Activated T-cell treated with anti-CD3 and anti-CD28 coated beads, Interleukin-2, amount 50 U/mL, for 1 hour (primary cell): ENCODE measurements around the gene HSF2.
"Not testable (repeated sequence)": the region's sequence is repeated elsewhere in the genome, so short reads cannot be mapped to it uniquely, and the experiment has no call there.

Source experiments
- DNase-seq: peaks from one replicate; pipeline ENCODE4 v3.0.0-alpha.2; 2020

HSF2 gene

DNA sequence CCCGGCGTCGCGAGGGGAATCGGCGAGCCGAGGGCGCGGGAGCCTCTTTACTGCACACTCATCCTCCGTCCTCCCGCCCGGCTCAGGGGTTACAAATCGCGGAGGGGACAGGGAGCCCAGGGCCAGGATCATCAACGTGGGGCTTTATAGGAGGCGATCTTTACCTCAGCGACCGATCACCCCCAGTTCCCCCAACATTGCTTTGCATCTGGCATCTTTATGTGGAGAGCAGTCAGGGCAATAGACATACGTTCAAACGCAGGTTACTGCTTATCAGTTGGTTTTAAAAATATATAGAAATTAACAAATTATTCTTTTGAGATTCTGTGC, 634 bp downstream of the HSF2 start:
- no peak for DNase-seq

DNA sequence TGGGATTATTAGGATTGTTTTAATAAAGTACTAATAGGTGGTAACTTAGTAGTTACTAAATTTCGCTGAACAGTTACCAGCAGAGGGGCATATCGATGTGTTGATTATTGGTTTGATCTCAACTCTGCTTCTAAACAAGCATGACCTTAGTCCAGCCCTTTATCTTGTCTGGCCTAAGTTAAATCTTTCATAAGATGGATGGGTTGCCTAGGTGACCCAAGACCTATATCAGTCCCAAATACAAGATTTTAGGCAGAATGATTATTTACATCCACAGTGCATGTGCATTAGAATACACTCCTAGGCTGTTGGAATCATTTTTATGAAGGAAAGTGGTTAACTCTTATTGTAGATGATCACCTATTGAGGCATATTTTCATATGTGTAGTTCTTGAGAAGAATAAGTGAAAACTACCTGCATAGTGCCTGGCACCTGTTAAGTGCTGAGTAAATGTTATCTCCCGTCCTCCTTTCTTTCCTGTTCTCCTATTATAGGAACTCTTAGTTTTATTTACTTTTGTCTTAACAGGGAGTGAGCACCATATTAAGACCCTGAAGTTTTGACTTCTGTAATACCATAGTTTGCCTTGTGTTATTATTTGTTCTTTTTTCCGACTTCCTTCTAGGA, 1.1 kb downstream of the HSF2 start:
- DNase-seq, result no peak

DNA sequence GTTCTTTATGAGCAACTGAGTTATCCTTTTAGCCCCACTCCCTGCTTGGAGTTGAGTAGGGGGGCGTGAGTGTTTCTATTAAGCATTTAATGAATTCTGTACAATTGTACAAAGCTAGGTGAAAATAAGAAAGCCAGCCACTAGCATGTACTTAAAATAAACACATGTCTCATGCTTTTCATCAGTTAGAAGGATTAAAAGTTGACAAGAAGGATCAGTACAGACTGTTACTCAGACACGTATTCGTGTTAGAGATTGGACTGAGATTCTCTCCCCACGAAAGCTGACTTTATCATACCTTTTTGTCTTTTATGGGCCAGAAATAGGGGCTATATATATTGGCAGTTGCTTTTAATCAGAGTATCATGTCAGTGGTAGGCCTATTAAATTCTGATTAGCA, 1.7 kb downstream of the HSF2 start:
- no peak for DNase-seq

DNA sequence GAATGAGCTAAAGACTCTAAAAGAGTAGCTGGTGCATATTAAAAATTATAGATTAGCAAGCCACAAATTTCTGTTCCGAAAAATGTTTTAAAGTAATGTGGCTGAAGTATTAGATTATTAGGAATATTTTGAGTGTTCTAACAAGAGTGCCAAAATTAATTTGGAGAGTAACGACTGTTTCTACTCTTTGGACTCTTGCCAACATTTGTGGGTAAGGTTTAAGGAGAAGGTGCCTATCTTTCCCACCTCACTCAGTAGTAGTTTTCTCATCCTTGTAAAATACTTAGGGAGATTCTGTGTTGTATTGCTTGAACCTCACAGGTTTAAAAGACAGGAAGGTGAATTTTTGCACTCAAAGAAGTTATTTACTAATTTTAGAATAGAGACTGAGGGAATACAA, 5.0 kb downstream of the HSF2 start:
- DNase-seq, result no peak

DNA sequence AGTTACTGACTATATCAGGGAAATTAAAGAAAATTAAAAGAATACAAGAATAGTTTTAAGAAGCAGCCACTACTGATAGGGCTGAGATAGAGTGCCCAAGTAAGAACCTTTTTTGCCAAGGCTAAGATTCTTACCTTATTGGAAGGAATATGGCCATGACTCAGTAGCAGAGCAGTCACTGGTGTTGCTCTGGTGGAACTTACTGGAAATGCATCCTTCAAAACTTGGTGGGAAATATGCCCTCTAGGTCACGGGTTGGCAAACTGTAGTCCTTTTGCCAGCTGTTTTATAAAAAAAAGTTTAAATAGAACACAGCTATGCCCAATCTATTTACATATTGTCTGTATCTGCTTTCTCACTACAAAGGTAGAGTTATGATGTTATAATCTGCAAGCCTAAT, 6.0 kb downstream of the HSF2 start:
- no peak for DNase-seq

DNA sequence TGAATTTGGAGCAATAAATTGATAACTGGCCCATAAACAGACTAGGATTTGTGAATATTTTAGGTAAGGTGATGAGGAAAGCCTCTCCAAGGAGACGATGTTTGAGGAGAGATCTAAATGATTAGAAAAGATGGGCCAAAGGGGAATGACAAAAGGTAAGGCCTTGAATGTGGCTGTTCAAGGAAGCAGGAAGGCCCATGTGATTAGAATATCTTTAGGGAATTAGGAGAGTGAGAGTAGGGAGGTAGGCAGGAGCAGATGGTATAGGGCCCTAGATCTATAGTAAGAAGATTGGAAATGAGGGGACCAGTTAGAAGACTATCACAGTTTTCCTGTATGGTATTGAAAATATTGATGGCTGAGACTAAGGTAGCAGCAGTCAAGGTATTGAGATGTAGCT, 6.7 kb downstream of the HSF2 start:
- no peak for DNase-seq

DNA sequence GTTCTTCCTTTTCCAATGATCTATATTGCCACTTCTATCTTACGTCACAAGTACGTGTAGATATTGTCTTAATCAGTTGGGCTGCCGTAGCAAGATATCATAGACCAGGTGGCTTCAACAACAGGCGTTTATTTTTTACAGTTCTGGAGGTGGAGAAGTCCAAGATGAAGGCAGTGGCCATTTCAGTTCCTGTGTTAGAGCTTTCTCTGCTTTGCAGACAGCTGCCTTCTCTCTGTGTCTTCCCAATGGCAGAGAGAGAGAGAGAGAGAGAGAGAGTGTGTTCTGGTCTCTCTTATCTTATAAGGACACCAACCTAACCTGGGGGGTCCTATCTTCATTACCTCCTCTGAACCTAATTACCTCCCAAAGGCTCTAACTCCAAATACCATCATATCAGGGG, 8.3 kb downstream of the HSF2 start:
- no peak for DNase-seq

DNA sequence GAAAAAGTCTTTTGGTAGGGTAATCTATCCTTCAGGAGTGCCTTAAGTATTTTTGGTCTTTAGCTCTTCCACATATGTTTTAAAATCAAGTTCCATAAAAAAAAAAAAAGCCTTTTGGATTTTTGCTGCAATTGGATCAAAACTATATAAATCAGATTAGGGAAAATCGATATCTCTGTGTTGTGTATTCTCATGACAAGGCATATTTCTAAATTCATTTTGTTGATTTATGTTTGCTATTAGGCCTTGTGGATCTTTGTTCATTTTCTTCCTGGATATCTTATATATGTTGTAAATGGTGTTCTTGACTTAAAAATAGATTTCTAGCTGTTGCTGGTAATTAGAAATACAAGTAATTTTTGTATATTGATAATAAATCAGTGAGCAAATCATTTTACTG, 8.8 kb downstream of the HSF2 start:
- DNase-seq, result no peak

DNA sequence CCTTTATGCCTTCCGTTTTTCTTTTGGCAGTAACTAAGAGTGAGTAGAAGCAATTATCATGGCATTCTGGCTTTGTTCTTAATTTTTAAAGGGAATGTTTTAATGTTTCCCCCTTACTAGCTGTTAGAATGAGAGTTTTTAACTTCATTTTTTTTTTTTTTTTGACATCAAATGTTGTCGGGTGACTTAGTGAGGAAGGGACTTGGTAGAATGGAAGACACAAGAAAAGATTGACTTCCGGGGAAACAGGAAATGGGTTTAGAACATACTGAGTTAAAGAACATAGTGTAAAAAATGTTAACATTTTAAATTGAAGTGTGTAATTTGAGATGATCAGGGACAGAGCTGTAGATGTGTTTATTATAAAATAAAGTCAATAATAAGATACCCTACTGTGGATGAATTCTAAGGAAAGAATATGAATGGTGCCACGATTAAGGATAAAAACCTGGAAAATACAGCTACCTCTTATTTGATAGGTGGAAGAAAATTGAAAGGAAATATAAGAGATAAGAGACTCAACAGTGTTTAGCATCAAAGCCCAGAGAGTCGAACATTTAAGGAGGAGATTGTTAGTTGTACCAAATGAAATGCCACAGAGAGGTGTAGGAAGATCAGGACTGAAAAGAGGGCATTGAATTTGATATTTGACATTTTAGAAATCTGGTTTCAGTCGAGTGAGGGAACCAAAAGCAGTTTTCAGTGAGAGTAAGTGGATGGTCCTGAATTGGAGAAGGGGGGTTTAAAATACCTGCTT, 9.4 kb downstream of the HSF2 start:
- DNase-seq, result no peak

DNA sequence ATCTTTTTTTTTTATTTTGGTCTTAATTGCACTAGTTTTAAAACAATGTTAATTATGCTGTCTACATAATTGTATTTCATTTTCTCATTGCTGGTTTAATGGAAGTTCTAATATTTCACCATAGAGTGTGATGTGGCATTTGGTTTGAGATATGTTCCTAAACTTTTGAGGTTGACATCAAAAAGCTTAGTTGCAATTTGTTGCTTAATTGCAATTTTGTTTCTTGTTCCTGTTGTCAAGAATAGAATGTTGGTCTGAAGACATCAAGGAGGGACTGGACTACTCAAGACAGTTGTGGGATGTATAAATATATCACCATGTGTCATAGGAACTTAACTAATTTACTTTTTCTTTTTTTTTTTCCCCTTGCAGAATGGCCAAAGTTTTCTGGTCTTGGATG, 12.5 kb downstream of the HSF2 start:
- DNase-seq, result no peak

DNA sequence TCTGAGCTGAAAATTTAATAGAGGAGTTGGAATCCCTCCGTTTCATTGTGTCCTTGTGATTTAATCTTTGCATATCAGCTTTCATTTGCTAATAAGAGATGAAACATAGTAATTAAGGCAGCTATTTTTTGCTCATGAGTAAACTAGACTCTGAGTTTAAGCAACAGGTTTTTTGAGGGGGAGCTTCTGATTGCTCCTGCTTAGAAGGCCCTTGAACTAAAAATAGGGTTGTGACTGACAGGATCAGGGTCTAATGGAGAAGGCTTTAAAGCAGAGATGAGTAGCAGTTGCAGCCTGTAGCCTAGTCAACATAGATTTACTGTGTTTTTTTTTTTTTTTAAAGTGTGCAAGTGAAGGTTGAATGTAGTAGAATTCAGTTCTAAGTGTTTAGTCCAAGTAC, 17.4 kb downstream of the HSF2 start:
- DNase-seq, result no peak

DNA sequence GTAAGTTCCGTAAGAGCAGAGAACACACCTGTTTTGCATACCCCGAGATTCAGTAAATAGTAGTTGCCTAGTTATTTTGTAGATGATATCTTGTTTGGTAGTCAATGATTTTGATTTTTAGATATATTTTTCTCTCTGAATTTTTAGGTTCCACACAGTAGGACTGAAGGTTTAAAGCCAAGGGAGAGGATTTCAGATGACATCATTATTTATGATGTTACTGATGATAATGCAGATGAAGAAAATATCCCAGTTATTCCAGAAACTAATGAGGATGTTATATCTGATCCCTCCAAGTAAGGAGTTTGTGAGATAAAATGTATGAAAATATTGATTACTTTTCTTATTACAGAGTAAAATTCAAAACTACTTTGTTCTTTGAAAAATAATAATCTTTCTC, 22.6 kb downstream of the HSF2 start:
- DNase-seq, result no peak

DNA sequence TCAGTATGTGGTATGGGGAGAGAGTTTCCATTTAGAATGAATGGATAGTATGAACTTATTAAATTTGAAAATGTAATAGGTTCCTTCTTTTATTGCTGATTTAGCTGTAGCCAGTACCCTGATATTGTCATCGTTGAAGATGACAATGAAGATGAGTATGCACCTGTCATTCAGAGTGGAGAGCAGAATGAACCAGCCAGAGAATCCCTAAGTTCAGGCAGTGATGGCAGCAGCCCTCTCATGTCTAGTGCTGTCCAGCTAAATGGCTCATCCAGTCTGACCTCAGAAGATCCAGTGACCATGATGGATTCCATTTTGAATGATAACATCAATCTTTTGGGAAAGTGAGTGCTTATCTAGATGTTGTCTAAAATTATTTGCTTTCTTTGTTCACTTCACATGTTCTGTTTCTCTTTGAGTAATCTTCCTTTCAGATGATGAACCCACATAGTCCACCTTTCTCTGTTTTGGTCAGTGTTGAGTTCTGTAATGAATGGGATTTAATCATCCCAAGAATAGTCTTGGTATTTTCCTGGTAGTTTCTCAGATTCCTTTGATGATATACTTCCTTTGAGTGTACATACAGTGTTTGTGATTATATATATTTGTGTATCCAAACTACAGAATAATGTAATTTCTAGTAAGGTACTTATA, 23.3 kb downstream of the HSF2 start:
- DNase-seq, result no peak

DNA sequence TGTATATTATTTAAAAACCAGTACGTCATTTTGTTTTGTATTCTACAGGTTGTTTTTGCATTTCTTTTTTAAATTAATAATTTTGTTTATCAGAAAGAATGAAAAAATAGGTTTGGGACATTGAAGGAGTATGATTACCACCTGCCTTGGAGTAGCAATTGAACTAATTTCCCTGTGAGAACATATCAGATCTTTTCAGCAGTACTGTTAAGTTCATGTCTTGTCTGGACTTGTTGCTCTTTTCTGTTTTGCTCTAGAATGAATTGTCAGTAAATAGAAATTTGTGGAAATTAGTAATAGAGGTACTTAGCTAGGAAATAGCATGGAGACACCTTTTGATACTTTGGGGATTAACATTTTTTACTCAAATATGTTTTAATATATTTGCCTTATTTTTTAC, 24.3 kb downstream of the HSF2 start:
- no peak for DNase-seq

DNA sequence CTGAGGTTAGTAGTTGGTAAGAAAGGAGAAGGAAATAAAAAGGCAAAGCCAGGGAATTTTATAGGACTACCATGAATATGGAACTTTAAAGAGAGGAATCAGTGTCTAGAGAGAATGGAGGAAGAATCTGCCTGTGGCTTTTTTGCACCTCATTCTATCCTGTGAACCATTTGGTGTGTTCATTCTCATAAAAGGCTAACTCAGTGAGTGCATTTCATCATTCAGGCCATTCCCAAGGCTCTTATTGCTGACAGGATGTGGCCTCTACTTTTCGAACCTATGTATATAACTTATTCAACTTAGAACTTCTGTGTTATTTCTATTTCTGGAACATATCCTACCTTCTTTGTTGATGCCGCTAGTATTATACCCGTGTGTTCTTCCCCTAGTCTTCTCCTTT, 27.1 kb downstream of the HSF2 start:
- DNase-seq, result no peak

DNA sequence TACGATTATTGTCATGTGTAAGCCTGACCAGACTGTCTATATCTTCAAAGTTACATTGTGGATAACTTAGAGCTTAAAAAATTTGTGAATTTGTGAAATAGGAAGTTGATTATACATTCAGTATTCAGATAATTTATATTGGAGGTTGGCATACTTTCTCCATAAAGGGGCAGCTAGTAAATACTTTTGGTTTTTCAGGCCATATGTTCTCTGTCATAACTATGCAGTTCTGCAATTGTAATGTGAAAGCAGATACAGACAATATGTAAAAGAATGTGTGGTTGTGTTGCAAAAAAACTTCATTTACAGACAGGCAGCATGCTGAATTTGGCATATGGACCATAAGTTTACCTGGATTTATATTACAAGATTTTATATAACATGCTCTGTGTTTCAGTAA, 29.3 kb downstream of the HSF2 start:
- no peak for DNase-seq

DNA sequence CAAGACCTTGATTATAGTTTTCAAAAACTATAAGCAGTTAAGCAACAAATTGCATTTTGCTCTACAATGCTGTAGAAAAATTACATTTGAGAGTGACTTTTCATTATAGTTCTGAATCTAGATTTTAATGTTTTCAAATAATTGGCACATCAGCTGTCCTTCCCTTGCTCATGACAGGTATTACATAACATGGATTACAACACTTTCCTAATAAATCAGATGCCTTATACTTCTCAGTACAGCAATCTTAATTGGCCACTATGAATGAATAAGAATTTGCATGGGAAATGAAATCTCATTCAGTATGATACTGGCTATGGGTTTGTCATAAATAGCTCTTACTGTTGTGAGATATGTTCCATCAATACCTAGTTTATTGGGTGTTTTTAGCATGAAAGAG, 29.9 kb downstream of the HSF2 start:
- no peak for DNase-seq

DNA sequence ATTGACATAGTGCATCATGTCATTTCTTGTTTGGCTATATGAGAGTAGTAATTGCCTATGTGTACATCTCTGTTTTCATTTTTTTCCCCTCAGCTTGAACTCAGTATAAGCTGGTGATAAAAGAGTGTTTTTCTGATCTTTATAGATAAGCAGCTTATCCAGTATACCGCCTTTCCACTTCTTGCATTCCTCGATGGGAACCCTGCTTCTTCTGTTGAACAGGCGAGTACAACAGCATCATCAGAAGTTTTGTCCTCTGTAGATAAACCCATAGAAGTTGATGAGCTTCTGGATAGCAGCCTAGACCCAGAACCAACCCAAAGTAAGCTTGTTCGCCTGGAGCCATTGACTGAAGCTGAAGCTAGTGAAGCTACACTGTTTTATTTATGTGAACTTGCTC, 32.3 kb downstream of the HSF2 start:
- DNase-seq, result no peak

DNA sequence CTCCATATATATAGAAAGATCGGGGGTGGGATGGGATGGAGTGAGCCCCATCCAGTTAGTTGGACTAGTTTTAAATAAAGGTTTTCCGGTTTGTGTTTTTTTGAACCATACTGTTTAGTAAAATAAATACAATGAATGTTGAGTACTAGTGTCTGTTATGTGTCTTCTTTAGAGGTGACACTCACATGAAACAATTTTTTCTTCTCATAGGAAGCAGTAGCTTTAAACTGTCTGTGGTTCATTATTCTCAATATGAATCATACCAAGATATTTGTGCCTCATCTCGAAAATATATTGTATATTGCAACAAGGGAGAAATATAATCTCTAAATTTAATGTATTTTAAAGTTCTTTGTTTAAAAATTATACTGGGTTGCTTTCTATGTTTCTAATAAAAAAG, 33.4 kb downstream of the HSF2 start:
- DNase-seq, result no peak

DNA sequence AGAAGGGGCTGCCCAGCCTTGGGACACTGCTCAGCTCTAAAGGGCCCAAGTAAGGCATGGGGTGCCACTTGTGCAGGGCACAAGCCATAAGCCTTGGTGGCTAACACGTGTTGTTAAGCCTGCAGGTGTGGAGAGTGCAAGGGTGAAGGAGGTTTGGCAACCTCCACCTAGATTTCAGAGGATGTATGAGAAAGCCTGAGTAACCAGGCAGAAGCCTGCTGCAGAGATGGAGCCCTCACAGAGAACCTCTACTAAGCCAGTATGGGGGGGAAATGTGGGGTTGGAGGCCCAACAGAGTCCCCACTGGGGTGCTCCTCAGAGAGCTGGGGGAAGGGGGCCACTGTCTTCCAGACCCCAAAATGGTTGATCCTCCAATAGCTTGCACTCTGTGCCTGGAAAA, 39.5 kb downstream of the HSF2 start:
- no peak for DNase-seq

DNA sequence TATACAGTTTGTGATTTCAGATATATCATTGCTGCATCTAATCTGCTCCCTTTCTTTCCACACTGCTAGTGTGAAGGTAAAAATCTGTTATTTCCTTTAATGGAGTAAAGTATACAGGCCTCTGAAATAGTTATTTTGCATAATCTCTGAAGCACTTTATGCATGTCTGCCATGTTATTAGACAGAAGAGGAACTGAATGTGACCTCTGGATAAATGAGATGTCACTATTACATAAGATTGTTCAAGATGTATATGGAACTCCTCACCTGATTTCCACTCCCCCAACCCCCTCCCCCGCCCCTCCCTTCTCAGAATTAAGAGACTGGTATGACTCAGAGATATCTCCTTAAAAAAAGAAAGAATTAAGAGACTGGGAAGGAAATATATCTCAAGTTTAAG, 45.8 kb downstream of the HSF2 start:
- no peak for DNase-seq

DNA sequence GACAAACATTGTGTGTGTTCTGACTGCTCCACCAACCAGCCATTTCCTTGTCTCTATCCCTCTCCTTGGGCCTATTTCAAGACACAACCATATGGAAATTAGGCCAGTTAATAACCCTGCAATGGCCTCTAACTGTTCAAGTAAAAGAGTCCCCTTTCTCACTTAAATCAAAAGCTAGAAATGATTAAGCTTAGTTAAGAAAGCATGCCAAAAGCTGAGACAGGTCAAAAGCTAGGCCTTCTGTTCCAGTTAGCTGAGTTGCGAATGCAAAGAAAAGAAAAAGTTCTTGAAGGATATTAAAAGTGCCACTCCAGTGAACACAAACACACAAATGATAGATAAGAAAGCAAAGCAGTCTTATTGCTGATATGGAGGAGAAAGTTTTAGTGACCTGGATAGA, 49.6 kb downstream of the HSF2 start:
- DNase-seq, result no peak

DNA sequence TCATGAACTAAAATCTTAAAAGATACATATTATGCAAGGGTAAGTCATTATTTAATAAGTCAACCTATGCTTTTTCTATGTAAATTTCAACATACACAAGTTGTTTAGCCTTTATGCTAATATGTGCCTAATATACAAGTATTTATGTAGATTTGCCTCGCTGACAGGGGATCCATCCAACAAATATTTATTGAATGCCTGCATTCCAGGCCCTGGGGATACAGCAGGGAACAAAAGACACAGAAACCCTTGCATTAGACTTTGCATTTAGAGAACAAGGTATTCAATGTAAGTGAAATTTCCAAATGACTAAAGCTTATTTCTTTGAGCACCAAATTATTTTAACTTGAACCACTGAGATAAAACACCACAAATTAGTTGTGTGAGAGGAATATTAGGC, 53.1 kb downstream of the HSF2 start:
- no peak for DNase-seq

DNA sequence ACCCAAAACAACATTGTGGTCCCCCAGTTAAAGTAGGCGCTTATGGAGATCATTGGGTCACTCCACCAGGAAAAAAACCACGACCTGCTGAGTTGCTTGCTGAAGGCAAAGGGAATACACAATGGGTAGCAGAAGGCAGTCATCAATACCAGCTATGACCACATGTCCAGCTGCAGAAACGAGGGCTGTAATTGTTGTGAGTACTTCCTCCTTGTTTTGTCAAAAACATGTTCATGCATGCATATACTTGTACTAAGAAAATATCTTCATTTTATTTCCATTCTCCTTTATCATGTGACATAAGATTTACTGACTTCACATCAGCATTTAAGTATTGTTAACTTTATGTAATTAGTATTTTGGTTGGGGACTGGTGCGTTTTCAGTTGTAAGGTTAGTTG, 55.2 kb downstream of the HSF2 start:
- no peak for DNase-seq

DNA sequence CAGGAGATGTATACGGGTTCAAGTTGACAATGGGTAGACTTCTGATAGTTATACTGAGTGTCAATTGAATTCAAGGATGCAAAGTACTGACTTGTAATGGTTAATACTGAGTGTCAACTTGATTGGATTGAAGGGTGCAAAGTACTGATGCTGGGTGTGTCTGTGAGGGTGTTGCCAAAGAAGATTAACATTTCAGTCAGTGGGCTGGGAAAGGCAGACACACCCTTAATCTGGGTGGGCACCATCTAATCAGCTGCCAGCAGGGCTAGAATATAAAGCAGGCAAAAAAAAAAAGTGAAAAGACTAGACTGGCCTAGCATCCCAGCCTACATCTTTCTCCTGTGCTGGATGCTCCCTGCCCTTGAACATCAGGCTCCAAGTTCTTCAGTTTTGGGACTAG, 55.7 kb downstream of the HSF2 start:
- not testable (repeated sequence) for DNase-seq
